ENCODE data around the gene RUBCN.

RUBCN gene

DNA sequence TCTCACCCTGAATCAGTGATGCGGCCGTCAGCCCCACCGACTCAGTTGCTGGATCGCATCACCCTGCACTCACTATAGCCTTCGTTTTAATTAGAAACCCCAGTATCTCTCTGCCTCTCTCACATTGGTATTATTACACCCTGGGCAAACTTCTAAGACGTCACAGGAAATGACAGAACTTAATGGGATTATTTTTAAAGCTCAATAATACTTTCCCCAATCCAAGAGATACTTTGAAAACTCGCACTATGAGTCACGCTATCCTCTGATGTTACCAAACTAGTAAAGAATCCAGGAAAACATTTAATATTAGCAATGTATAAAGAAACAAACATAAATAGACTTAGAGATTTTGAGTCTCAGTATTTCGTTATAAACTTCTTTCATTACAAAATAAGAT, 36.6 kb downstream of the RUBCN start (continued):
- no peak for TF ChIP-seq ZNF311 (tag by site-specific recombination; IDR thresholded peaks at IDR 0.05; ENCODE audit: borderline replicate concordance)

- no peak overlapping the region for H3K4me3 ChIP-seq (ENCODE audit: low read depth, low read length)
- POLR2A ChIA-PET = no interaction called here
- H3K9me3 ChIP-seq (ENCODE audit: control insufficient read depth, insufficient read depth, low read depth, low read length) = no peaks in the 10 kb centered on the region
- CTCF ChIA-PET = no interaction called here
- no peaks in the 10 kb centered on the region for H3K4me1 ChIP-seq (ENCODE audit: control insufficient read depth, insufficient read depth, low read length)
- TF ChIP-seq ZNF140 (tag by site-specific recombination; IDR thresholded peaks at IDR 0.05) (no peak), ZNF184 (tag by site-specific recombination; IDR thresholded peaks at IDR 0.05) (peak; percentile 98)
- no peak overlapping the region for H3K27ac ChIP-seq (ENCODE audit: extremely low read depth, low read depth, low read length)
- peaks cover 0 to 85% of the 10 kb centered on the region in 2 experiments; a peak in 1 of 3 replicates for H3K36me3 ChIP-seq (ENCODE audit: control insufficient read depth in 2 of 2, insufficient read depth in 1 of 2, low read length in 2 of 2)
These were observed 39.3 kb downstream of the RUBCN start for GRCh38 chr3:197697355-197697754.

DNA sequence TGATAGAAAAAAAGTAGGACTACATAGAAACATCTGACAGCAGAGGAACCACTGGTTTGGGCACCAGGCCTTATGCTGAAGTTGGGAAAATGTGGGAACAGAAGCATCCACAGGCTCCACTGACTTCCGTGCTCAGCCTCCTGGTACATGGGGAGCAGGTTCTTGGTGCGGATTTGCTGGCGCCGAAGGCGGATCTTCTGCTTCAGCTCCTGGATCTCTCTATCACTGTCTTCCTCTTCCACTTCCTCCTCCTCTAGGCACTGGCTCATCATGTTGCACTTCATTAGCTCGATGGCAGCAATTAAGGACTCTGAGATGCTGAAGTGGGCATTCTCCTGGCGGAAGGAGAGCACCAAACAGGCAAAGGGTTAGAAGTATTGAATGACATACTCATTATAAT, 42.5 kb downstream of the RUBCN start:
- Histone ChIP-seq H3K4me3 (ENCODE audit: low read depth, low read length) (no peak overlapping the region), H3K36me3 (ENCODE audit: control insufficient read depth in 2 of 2, insufficient read depth in 1 of 2, low read length in 2 of 2) (peaks cover 0 to 77% of the 10 kb centered on the region in 2 experiments; a peak in 2 of 3 replicates), H3K4me1 (ENCODE audit: control insufficient read depth, insufficient read depth, low read length) (no peaks in the 10 kb centered on the region), H3K9me3 (ENCODE audit: control insufficient read depth, insufficient read depth, low read depth, low read length) (no peaks in the 10 kb centered on the region), H3K27ac (ENCODE audit: extremely low read depth, low read depth, low read length) (no peak overlapping the region)
- ChIA-PET CTCF (interaction anchor here (0.6 kb wide), 1 partner anchor 21 kb away, joined by 3 read pairs; no protein-coding TSS in a partner anchor), POLR2A (no interaction called here)
- no peak for TF ChIP-seq ZNF112 (tag by site-specific recombination; IDR thresholded peaks at IDR 0.05)
- no peak for TF ChIP-seq ZBTB1 (tag by site-specific recombination; IDR thresholded peaks at IDR 0.05)
- TF ChIP-seq, protein P1, sequence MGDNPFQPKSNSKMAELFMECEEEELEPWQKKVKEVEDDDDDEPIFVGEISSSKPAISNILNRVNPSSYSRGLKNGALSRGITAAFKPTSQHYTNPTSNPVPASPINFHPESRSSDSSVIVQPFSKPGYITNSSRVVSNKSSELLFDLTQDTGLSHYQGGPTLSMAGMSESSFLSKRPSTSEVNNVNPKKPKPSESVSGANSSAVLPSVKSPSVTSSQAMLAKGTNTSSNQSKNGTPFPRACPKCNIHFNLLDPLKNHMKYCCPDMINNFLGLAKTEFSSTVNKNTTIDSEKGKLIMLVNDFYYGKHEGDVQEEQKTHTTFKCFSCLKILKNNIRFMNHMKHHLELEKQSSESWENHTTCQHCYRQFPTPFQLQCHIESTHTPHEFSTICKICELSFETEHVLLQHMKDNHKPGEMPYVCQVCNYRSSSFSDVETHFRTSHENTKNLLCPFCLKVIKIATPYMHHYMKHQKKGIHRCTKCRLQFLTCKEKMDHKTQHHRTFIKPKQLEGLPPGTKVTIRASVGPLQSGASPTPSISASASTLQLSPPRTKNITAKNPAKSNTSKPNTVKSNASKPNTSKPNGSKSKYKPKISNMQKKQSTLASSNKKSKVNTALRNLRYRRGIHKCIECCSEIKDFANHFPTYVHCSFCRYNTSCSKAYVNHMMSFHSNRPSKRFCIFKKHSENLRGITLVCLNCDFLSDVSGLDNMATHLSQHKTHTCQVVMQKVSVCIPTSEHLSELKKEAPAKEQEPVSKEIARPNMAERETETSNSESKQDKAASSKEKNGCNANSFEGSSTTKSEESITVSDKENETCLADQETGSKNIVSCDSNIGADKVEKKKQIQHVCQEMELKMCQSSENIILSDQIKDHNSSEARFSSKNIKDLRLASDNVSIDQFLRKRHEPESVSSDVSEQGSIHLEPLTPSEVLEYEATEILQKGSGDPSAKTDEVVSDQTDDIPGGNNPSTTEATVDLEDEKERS (tag by site-specific recombination; IDR thresholded peaks at IDR 0.05) = no peak
- TF ChIP-seq ZNF18 (tag by site-specific recombination; IDR thresholded peaks at IDR 0.05) = no peak
- no peak for TF ChIP-seq ZNF202 (tag by site-specific recombination; IDR thresholded peaks at IDR 0.05; ENCODE audit: borderline replicate concordance)
- TF ChIP-seq ZFP41 (tag by site-specific recombination; IDR thresholded peaks at IDR 0.05; ENCODE audit: borderline replicate concordance) = no peak
- no peak for TF ChIP-seq ZNF518A (tag by site-specific recombination; conservative IDR thresholded peaks at IDR 0.05; ENCODE audit: low read depth)
- no peak for TF ChIP-seq ZNF114 (tag by site-specific recombination; IDR thresholded peaks at IDR 0.05)
- no peak for TF ChIP-seq ZNF350 (tag by site-specific recombination; IDR thresholded peaks at IDR 0.05)
- no peak for TF ChIP-seq ZNF792 (tag by site-specific recombination; IDR thresholded peaks at IDR 0.05)
- TF ChIP-seq SP2 (tag by site-specific recombination; IDR thresholded peaks at IDR 0.05) = no peak
